Measurements from ENCODE around the gene PUDP.

PUDP gene

GRCh38 chrX:7115557-7115956 is 32.4 kb downstream of the PUDP start:
- in situ Hi-C loops (cut with HindIII; ENCODE audit: low sequenced_read_pairs): no loop called here
- DNase-seq (ENCODE audit: low read depth): no peak
- TF ChIP-seq, protein P1, sequence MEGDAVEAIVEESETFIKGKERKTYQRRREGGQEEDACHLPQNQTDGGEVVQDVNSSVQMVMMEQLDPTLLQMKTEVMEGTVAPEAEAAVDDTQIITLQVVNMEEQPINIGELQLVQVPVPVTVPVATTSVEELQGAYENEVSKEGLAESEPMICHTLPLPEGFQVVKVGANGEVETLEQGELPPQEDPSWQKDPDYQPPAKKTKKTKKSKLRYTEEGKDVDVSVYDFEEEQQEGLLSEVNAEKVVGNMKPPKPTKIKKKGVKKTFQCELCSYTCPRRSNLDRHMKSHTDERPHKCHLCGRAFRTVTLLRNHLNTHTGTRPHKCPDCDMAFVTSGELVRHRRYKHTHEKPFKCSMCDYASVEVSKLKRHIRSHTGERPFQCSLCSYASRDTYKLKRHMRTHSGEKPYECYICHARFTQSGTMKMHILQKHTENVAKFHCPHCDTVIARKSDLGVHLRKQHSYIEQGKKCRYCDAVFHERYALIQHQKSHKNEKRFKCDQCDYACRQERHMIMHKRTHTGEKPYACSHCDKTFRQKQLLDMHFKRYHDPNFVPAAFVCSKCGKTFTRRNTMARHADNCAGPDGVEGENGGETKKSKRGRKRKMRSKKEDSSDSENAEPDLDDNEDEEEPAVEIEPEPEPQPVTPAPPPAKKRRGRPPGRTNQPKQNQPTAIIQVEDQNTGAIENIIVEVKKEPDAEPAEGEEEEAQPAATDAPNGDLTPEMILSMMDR (IDR thresholded peaks at IDR 0.05; ENCODE audit: low read depth, low read length, missing control alignments): no peak
- no peak overlapping the region for H3K4me3 ChIP-seq (ENCODE audit: low read depth, low read length)

GRCh38 chrX:7112071-7112470 is 35.9 kb downstream of the PUDP start:
- no peak overlapping the region for H3K4me3 ChIP-seq (ENCODE audit: low read depth, low read length)
- TF ChIP-seq, protein P1 (IDR thresholded peaks at IDR 0.05; ENCODE audit: low read depth, low read length, missing control alignments): no peak
- in situ Hi-C loops (cut with HindIII; ENCODE audit: low sequenced_read_pairs): no loop called here
- no peak for DNase-seq (ENCODE audit: low read depth)

- in situ Hi-C loops (cut with HindIII; ENCODE audit: low sequenced_read_pairs): no loop called here
- DNase-seq (ENCODE audit: low read depth): no peak
- TF ChIP-seq, protein P1 (IDR thresholded peaks at IDR 0.05; ENCODE audit: low read depth, low read length, missing control alignments): no peak
- no peak overlapping the region for H3K4me3 ChIP-seq (ENCODE audit: low read depth, low read length)
Observed at GRCh38 chrX:7111518-7111917, 36.4 kb downstream of the PUDP start.

DNA sequence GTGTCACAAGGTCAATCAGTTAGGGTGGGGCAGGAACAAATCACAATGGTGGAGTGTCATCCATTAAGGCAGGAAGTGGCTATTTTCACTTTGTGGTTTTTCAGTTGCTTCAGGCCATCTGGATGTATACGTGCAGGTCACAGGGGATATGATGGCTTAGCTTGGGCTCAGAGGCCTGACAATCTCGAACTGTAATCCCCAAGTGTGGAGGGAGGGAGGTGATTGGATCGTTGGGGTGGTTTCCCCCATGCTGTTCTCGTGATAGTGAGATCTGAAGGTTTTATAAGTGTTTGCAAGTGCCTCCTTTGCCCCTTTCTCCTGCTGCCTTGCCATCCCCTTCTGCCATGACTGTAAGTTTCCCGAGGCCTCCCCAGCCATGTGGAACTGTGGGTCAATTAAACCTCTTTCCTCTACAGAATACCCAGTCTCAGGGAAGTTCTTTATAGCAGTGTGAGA is 37.1 kb downstream of the PUDP start:
- H3K4me3 ChIP-seq (ENCODE audit: low read depth, low read length): no peak overlapping the region
- TF ChIP-seq, protein P1 (IDR thresholded peaks at IDR 0.05; ENCODE audit: low read depth, low read length, missing control alignments): no peak

GRCh38 chrX:7109838-7110793 is 37.8 kb downstream of the PUDP start:
- in situ Hi-C loops (cut with HindIII; ENCODE audit: low sequenced_read_pairs): no loop called here
- no peak overlapping the region for H3K4me3 ChIP-seq (ENCODE audit: low read depth, low read length)
- DNase-seq (ENCODE audit: low read depth): no peak
- TF ChIP-seq, protein P1 (IDR thresholded peaks at IDR 0.05; ENCODE audit: low read depth, low read length, missing control alignments): no peak

More for the DNA sequence above, 37.1 kb downstream of the PUDP start:
- in situ Hi-C loops (cut with HindIII; ENCODE audit: low sequenced_read_pairs): no loop called here
- no peak for DNase-seq (ENCODE audit: low read depth)

GRCh38 chrX:7109049-7109531 is 38.9 kb downstream of the PUDP start:
- H3K4me3 ChIP-seq (ENCODE audit: low read depth, low read length): no peak overlapping the region
- in situ Hi-C loops (cut with HindIII; ENCODE audit: low sequenced_read_pairs): no loop called here
- TF ChIP-seq, protein P1 (IDR thresholded peaks at IDR 0.05; ENCODE audit: low read depth, low read length, missing control alignments): no peak
- DNase-seq (ENCODE audit: low read depth): no peak

Data from astrocyte of the cerebellum (primary cell).